ENCODE data around the gene XRCC6. TPM values are rescaled to one million over a fixed set of nuclear protein-coding genes. Genes with fewer than 3 reads are reported as not detected.
A peak's percentile ranks its signal among the peaks of the same experiment; 100 is the strongest.

Gene XRCC6
- polyA plus RNA-seq, 1 experiment = 149 TPM

DNA sequence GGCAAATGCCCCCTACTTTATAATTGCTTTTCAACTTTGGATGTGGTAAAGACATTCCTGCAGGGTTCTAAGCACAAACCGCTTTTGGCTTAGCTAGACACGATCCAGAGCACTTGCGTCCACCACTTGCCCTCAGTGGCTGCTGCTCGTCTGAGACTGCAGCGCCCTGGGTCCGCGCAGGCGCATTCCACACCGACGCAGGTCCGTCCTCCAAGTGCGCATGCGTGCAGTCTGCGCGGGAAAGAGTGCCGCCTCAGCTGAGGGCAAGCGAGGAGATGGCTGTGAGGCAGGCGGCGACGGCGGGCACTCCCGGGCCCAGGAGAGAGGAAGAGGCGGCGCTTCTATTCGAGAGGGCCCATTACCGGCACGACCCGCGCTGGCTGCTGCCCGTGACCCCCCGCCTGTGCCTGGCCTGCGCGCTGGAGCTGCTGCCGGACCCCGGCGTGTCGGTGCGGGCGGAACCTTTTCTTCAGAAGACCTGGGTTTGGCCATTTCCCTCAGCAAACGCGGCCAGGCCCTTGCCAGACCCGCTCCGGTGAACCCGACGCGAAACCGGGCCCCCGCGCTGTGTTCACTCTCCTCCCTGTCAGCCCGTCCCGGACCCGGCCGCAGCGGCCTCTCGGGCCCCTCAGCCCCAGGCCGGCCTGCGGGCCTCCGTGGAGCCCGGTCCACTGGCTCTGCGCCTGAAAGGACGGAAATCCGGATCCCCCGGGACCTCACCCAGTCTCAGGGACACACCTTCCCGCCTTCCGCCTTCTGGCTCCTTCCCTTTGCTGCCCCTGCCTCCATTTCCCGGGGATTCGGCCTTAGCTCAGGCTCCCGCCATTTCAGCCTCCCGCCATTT, 78.4 kb downstream of the XRCC6 start, which contains the start of gene MEI1:
Gene MEI1 (plus strand): TSS at position 240 of the 844 bp plus-strand sequence. CDS start 36 bp downstream, at position 276.
- Histone ChIP-seq H3K27ac (ENCODE audit: low read depth, low read length) (no peak within 1 kb of the TSS), H3K9me3 (ENCODE audit: control insufficient read depth, insufficient read depth, low read length) (peaks cover 11% of the 10 kb centered on the region; the same call in 1 of the 2 replicates), H3K4me3 (ENCODE audit: low read depth, low read length) (no peak within 1 kb of the TSS), H3K27me3 (ENCODE audit: control insufficient read depth, insufficient read depth, low read length) (no peaks in the 10 kb centered on the region)
- CTCF ChIA-PET = interaction anchor here (0.6 to 5.4 kb wide), 12 partner anchors 10 to 1011 kb away, joined by 3 to 281 read pairs (median 4); partner anchors contain the start of genes CENPM and SNU13
- POLR2A ChIA-PET = interaction anchor here (0.9 to 1.5 kb wide), 3 partner anchors 32 to 248 kb away, joined by 3 to 5 read pairs (median 5); partner anchors contain the start of genes CCDC134 and CENPM
- peak; percentile 30 for DNase-seq (ENCODE audit: low read depth, low spot score)
- TF ChIP-seq, protein P1, sequence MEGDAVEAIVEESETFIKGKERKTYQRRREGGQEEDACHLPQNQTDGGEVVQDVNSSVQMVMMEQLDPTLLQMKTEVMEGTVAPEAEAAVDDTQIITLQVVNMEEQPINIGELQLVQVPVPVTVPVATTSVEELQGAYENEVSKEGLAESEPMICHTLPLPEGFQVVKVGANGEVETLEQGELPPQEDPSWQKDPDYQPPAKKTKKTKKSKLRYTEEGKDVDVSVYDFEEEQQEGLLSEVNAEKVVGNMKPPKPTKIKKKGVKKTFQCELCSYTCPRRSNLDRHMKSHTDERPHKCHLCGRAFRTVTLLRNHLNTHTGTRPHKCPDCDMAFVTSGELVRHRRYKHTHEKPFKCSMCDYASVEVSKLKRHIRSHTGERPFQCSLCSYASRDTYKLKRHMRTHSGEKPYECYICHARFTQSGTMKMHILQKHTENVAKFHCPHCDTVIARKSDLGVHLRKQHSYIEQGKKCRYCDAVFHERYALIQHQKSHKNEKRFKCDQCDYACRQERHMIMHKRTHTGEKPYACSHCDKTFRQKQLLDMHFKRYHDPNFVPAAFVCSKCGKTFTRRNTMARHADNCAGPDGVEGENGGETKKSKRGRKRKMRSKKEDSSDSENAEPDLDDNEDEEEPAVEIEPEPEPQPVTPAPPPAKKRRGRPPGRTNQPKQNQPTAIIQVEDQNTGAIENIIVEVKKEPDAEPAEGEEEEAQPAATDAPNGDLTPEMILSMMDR (IDR thresholded peaks at IDR 0.05; ENCODE audit: low read depth, low read length) = no peak

DNA sequence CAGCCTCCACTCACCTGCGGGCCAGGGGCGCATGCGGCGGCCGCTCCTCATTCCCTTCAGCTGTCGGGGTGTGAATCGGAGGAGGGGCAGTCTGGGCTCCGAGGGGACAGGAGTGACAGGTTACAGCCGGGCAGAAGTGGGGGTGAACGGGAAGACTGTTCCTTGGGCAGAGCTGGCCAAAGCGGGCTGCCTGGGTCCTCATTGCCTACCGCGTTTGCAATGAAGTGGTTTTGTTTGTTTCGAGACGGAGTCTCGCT, 78.9 kb downstream of the XRCC6 start:
- no peak overlapping the region for H3K27ac ChIP-seq (ENCODE audit: low read depth, low read length)
- TF ChIP-seq, protein P1 (IDR thresholded peaks at IDR 0.05; ENCODE audit: low read depth, low read length) = no peak
- H3K27me3 ChIP-seq (ENCODE audit: control insufficient read depth, insufficient read depth, low read length) = no peaks in the 10 kb centered on the region
- ChIA-PET POLR2A (no interaction called here), CTCF (interaction anchor here (3.6 to 5.4 kb wide), 2 partner anchors 46 to 243 kb away, joined by 34 to 281 read pairs; partner anchors contain the start of gene CENPM)
- peaks cover 11% of the 10 kb centered on the region; the same call in 1 of the 2 replicates for H3K9me3 ChIP-seq (ENCODE audit: control insufficient read depth, insufficient read depth, low read length)
- DNase-seq (ENCODE audit: low read depth, low spot score) = no peak
- H3K4me3 ChIP-seq (ENCODE audit: low read depth, low read length) = no peak overlapping the region

DNA sequence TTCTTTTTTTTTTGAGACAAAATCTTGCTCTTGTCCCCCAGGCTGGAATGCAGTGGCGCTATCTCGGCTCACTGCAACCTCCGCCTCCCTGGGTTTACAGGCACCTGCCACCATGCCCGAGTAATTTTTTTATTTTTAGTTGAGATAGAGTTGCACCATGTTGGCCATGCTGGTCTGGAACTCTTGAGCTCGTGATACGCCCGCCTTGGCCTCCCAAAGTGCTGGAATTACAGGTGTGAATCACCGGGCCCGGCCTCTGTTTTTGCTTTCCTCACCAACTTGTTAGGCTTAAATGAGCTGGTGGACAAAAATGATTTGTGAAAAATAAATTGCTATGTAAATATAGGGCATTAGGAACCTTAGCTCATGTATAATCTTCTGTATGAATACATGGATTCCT, 81.7 kb downstream of the XRCC6 start:
- Histone ChIP-seq H3K4me3 (ENCODE audit: low read depth, low read length) (no peak overlapping the region), H3K27me3 (ENCODE audit: control insufficient read depth, insufficient read depth, low read length) (peaks cover 7% of the 10 kb centered on the region), H3K9me3 (ENCODE audit: control insufficient read depth, insufficient read depth, low read length) (peaks cover 11% of the 10 kb centered on the region; the same call in 1 of the 2 replicates), H3K27ac (ENCODE audit: low read depth, low read length) (no peak overlapping the region)
- CTCF ChIA-PET = interaction anchor here (2.1 kb wide), 1 partner anchor 238 kb away, joined by 5 read pairs; no protein-coding TSS in a partner anchor
- DNase-seq (ENCODE audit: low read depth, low spot score) = no peak
- TF ChIP-seq, protein P1 (IDR thresholded peaks at IDR 0.05; ENCODE audit: low read depth, low read length) = no peak
- POLR2A ChIA-PET = no interaction called here

DNA sequence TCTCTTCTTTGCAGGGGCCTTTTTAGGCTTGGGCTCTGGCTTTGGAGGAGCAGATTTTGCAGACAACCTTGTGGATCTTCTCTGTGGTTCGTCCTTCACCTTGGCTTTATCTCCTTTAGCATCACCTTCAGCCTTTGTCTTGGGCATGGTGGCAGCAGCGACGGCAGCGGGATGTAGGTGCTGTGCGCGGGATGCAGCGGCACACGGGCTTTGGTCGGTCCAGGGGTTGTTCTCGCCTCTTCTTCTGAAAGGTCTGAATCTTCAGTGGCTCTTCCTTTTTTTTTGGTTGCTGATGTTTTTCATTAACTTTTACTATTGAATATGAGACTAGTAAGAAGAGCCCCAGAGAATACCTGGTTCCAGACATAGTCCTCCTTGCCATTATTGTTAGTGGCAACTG, 88.2 kb downstream of the XRCC6 start:
- TF ChIP-seq, protein P1 (IDR thresholded peaks at IDR 0.05; ENCODE audit: low read depth, low read length) = no peak
- Histone ChIP-seq H3K4me3 (ENCODE audit: low read depth, low read length) (no peak overlapping the region), H3K9me3 (ENCODE audit: control insufficient read depth, insufficient read depth, low read length) (no peaks in the 10 kb centered on the region), H3K27ac (ENCODE audit: low read depth, low read length) (no peak overlapping the region), H3K27me3 (ENCODE audit: control insufficient read depth, insufficient read depth, low read length) (peaks cover 25% of the 10 kb centered on the region)
- CTCF ChIA-PET = interaction anchor here (1.5 kb wide), 1 partner anchor 37 kb away, joined by 3 read pairs; no protein-coding TSS in a partner anchor
- POLR2A ChIA-PET = no interaction called here
- no peak for DNase-seq (ENCODE audit: low read depth, low spot score)

DNA sequence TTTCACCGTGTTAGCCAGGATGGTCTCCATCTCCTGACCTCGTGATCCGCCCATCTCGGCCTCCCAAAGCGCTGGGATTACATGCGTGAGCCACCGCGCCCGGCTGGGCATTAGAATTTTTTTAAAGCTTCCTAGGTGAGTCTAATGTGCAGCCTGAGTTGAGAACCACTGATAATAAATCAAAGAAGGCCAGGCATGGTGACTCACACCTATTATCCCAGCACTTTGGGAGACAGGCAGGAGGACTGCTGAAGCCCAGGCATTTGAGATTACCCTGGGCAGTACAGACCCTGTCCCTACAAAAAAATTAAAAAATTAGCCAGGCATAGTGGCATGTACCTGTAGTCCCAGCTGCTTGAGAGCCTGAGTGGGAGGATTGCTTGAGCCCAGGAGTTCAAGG, 91.9 kb downstream of the XRCC6 start:
- ChIA-PET CTCF (interaction anchor here (0.7 to 2.4 kb wide), 2 partner anchors 16 to 33 kb away, joined by 4 to 12 read pairs; no protein-coding TSS in a partner anchor), POLR2A (no interaction called here)
- TF ChIP-seq, protein P1 (IDR thresholded peaks at IDR 0.05; ENCODE audit: low read depth, low read length) = no peak
- H3K4me3 ChIP-seq (ENCODE audit: low read depth, low read length) = no peak overlapping the region
- H3K27me3 ChIP-seq (ENCODE audit: control insufficient read depth, insufficient read depth, low read length) = peaks cover 22% of the 10 kb centered on the region
- H3K9me3 ChIP-seq (ENCODE audit: control insufficient read depth, insufficient read depth, low read length) = no peaks in the 10 kb centered on the region
- H3K27ac ChIP-seq (ENCODE audit: low read depth, low read length) = no peak overlapping the region
- no peak for DNase-seq (ENCODE audit: low read depth, low spot score)
